OCI-LY7 (cell line): ENCODE data around the gene ZNF831.

Experiments
- EZH2phosphoT487 ChIP-seq: fragments of 200-600 bp; sonication (generic); IDR thresholded peaks from 2 replicates; pipeline ENCODE4 v1.6.1; 2018; ENCODE audit warnings: low read depth, borderline replicate concordance, mild to moderate bottlenecking, mixed run types, antibody characterized with exemption, low read length, moderate library complexity, mixed read lengths
- TF ChIP-seq, protein P1 (sequence below): fragments of 200-600 bp; sonication (generic); conservative IDR thresholded peaks from 2 replicates; pipeline ENCODE4 v1.5.1; 2014; ENCODE audit warnings: mild to moderate bottlenecking, antibody characterized with exemption, low read length, moderate library complexity, mixed read lengths

- TF ChIP-seq, protein P1, sequence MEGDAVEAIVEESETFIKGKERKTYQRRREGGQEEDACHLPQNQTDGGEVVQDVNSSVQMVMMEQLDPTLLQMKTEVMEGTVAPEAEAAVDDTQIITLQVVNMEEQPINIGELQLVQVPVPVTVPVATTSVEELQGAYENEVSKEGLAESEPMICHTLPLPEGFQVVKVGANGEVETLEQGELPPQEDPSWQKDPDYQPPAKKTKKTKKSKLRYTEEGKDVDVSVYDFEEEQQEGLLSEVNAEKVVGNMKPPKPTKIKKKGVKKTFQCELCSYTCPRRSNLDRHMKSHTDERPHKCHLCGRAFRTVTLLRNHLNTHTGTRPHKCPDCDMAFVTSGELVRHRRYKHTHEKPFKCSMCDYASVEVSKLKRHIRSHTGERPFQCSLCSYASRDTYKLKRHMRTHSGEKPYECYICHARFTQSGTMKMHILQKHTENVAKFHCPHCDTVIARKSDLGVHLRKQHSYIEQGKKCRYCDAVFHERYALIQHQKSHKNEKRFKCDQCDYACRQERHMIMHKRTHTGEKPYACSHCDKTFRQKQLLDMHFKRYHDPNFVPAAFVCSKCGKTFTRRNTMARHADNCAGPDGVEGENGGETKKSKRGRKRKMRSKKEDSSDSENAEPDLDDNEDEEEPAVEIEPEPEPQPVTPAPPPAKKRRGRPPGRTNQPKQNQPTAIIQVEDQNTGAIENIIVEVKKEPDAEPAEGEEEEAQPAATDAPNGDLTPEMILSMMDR, result no peak
- no peak for TF ChIP-seq EZH2phosphoT487
Measured at GRCh38 chr20:59221049-59221706, 57.6 kb downstream of the ZNF831 start.
